Peyer's patch (tissue), 4 donors: Measurements from ENCODE around the gene MICAL3.

Source experiments
- CTCF ChIP-seq, 6 experiments: fragments of 450-650 bp in 4 of 6; fragments of 200-600 bp in 2 of 6; sonication (generic) in 1 of 6; IDR thresholded peaks; one replicate each; pipeline ENCODE4 v1.5.1; 2017 to 2019; ENCODE audit warnings: antibody characterized with exemption in 6 of 6, mild to moderate bottlenecking in 3 of 6, moderate library complexity in 1 of 6
- POLR2A ChIP-seq, 2 donors: fragments of 450-650 bp; IDR thresholded peaks; one replicate each; pipeline ENCODE4 v1.5.1; 2017; ENCODE audit warnings: antibody characterized with exemption in 2 of 2, mild to moderate bottlenecking in 2 of 2, moderate library complexity in 2 of 2

DNA sequence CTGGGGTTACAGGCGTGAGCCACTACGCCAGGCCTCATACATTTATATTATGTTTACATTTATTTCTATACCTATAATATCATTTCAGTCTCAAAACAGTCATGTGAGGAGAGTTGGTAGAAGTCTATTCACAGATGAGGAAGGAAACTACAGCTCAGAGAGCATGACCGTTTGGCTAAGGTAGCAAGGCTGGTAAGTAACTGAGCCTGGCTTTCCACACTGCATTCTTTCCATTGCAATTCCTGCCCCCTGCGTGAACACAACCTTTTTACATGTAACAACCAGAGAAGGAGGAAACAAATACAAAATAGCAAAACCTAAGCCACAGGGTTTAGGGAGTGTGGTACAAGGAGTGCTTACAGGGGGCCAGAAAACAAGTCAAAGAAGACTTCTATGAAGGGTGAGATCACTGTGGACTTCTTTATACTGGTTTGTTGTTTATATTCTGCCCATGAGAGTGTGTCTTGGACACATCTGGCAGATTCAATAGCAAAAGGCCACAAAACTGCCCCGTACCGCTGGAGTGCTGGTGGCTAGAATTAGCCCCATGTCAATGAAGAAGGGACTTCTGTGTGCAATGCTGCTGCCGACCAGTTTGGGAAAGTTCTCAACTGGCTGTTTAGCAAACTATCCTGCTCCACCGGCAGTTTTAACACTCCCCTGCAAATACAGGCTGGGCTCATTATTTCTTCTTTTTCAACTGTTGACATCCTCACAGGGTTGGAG, 19.0 kb downstream of the MICAL3 start:
- no peak for TF ChIP-seq CTCF (IDR thresholded peaks at IDR 0.05)
- TF ChIP-seq POLR2A (IDR thresholded peaks at IDR 0.05): no peak
